Measurements from ENCODE around the gene SENP8. TPM values are rescaled to one million over a fixed set of nuclear protein-coding genes. Genes with fewer than 3 reads are reported as not detected.

Gene SENP8
- total and polyA plus RNA-seq, 2 of the 13 experiments (the other 11 are each of a cell fraction or from before 2014, with no cell fraction given): 2.7 to 3.0 TPM

DNA sequence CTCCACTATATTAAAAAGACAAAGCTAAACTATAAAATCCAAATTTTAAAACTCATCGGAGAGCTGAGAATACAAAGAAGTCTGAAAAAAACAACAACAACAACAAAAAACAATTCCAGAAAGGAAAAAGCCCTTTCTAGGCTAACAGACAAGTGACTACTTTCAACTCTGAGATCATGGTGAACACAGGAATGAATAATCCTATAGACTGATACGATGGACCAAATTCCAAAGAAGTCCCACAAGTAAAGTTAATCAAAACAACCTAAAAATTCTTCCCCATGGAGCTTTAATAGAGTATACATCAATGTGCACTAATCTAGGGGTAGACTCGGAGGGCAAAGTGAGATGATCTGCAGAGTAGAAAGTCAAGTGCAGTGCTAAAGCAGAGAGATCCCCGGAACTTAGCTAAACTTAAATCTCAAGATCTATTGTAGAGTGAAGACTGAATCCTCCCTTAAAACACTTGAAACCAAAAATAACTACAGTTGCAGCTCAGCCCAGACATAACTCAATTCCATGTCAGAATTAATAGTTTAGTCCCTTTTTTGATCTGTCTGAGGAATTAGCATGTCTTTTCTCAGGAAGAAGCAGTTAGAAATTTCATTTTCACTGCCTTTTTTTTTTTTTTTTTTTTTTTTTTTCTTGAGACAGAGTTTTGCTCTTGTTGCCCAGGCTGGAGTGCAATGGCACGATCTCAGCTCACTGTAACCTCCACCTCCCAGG is 43.7 kb upstream of the SENP8 start:
- Histone ChIP-seq H3K27ac (ENCODE audit: extremely low read length, insufficient read depth, low read length) (no peak overlapping the region), H2AFZ (ENCODE audit: low read length) (no peak overlapping the region), H3K9me3 (ENCODE audit: low read length) (no peaks in the 10 kb centered on the region), H3K36me3 (replicated peaks in 1 of 2; ENCODE audit: control insufficient read depth in 1 of 2, insufficient read depth in 2 of 2, low read length in 2 of 2) (no peaks in the 10 kb centered on the region), H3K4me2 (ENCODE audit: low read depth, low read length) (no peak overlapping the region), H4K20me1 (ENCODE audit: insufficient read depth, low read length) (no peaks in the 10 kb centered on the region), H3K4me3 (replicated peaks in 1 of 3; ENCODE audit: insufficient read depth in 1 of 3, low read depth in 2 of 3, low read length in 3 of 3) (no peak overlapping the region), H3K4me1 (ENCODE audit: insufficient read depth, low read length) (no peaks in the 10 kb centered on the region), H3K27me3 (ENCODE audit: control insufficient read depth in 1 of 2, insufficient read depth in 2 of 2, low read length in 2 of 2) (no peaks in the 10 kb centered on the region), H3K79me2 (ENCODE audit: insufficient read depth, low read length) (no peaks in the 10 kb centered on the region), H3K9ac (ENCODE audit: insufficient read depth, low read depth, low read length) (no peak overlapping the region)
- TF ChIP-seq POLR2A (IDR thresholded peaks at IDR 0.05; ENCODE audit: insufficient read depth in 1 of 2, low read depth in 2 of 2, low read length in 2 of 2) (no peak), ERF (CRISPR knock-in tag; IDR thresholded peaks at IDR 0.05) (no peak), BCL3 (CRISPR knock-in tag; IDR thresholded peaks at IDR 0.05) (no peak), ZNF672 (CRISPR knock-in tag; IDR thresholded peaks at IDR 0.05) (no peak), ZNF841 (CRISPR knock-in tag; IDR thresholded peaks at IDR 0.05; ENCODE audit: borderline replicate concordance) (no peak), CSRNP2 (CRISPR knock-in tag; conservative IDR thresholded peaks at IDR 0.05; ENCODE audit: low read depth) (no peak)
- FAIRE-seq (no peak), ATAC-seq (no peak), DNase-seq (ENCODE audit: low spot score) (no peak)
- intact Hi-C loops (cut with micrococcal nuclease; ENCODE audit: unreplicated experiment) (no loop called here), in situ Hi-C loops (cut with HindIII; ENCODE audit: extremely low pct_ligation_motif_present, low pct_unique_long_range_greater_than_20kb) (no loop called here)
- 88% methylated on average over 5 of the region's 5 CpGs for WGBS (ENCODE audit: low lambda C conversion rate)
- CTCF ChIA-PET (ENCODE audit: low intra/inter-chr PET ratio, low total read pairs): no interaction called here
- no TSS peak for BruUV-seq (replicated peaks)
- POLR2A ChIA-PET: no interaction called here

Data from HepG2 (cell line).